Measurements from ENCODE around the gene IRF3.

Gene IRF3

DNA sequence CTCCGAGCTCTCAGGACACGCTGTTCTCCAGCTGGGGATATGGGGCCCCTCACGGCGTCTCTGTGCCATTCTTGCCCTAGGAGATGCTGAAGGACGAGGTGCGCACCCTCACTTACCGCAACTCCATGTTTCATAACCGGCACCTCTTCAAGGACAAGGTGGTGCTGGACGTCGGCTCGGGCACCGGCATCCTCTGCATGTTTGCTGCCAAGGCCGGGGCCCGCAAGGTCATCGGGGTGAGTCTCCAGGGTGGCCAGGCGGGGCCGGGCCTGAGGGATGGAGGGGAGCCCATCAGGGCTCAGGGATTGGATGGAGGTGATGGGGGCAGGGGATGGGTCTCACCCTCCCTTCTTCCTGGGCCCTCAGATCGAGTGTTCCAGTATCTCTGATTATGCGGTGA is 16.2 kb upstream of the IRF3 start:
- TF ChIP-seq, protein P1, sequence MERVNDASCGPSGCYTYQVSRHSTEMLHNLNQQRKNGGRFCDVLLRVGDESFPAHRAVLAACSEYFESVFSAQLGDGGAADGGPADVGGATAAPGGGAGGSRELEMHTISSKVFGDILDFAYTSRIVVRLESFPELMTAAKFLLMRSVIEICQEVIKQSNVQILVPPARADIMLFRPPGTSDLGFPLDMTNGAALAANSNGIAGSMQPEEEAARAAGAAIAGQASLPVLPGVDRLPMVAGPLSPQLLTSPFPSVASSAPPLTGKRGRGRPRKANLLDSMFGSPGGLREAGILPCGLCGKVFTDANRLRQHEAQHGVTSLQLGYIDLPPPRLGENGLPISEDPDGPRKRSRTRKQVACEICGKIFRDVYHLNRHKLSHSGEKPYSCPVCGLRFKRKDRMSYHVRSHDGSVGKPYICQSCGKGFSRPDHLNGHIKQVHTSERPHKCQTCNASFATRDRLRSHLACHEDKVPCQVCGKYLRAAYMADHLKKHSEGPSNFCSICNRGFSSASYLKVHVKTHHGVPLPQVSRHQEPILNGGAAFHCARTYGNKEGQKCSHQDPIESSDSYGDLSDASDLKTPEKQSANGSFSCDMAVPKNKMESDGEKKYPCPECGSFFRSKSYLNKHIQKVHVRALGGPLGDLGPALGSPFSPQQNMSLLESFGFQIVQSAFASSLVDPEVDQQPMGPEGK (CRISPR knock-in tag; IDR thresholded peaks at IDR 0.05; ENCODE audit: borderline replicate concordance) = no peak
- TF ChIP-seq, protein P2, sequence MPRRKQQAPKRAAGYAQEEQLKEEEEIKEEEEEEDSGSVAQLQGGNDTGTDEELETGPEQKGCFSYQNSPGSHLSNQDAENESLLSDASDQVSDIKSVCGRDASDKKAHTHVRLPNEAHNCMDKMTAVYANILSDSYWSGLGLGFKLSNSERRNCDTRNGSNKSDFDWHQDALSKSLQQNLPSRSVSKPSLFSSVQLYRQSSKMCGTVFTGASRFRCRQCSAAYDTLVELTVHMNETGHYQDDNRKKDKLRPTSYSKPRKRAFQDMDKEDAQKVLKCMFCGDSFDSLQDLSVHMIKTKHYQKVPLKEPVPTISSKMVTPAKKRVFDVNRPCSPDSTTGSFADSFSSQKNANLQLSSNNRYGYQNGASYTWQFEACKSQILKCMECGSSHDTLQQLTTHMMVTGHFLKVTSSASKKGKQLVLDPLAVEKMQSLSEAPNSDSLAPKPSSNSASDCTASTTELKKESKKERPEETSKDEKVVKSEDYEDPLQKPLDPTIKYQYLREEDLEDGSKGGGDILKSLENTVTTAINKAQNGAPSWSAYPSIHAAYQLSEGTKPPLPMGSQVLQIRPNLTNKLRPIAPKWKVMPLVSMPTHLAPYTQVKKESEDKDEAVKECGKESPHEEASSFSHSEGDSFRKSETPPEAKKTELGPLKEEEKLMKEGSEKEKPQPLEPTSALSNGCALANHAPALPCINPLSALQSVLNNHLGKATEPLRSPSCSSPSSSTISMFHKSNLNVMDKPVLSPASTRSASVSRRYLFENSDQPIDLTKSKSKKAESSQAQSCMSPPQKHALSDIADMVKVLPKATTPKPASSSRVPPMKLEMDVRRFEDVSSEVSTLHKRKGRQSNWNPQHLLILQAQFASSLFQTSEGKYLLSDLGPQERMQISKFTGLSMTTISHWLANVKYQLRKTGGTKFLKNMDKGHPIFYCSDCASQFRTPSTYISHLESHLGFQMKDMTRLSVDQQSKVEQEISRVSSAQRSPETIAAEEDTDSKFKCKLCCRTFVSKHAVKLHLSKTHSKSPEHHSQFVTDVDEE (CRISPR knock-in tag; IDR thresholded peaks at IDR 0.05) = no peak
- TF ChIP-seq ZFP3 (CRISPR knock-in tag; IDR thresholded peaks at IDR 0.05) (no peak), ZNF8 (CRISPR knock-in tag; IDR thresholded peaks at IDR 0.05) (no peak), BACH2 (CRISPR knock-in tag; IDR thresholded peaks at IDR 0.05; ENCODE audit: borderline replicate concordance) (no peak), CSDC2 (CRISPR knock-in tag; IDR thresholded peaks at IDR 0.05) (no peak), RARB (CRISPR knock-in tag; IDR thresholded peaks at IDR 0.05) (no peak), ISL1 (CRISPR knock-in tag; IDR thresholded peaks at IDR 0.05) (no peak), GLIS3 (CRISPR knock-in tag; IDR thresholded peaks at IDR 0.05) (no peak), PPARA (CRISPR knock-in tag; IDR thresholded peaks at IDR 0.05; ENCODE audit: borderline replicate concordance) (no peak), ZNF70 (CRISPR knock-in tag; IDR thresholded peaks at IDR 0.05) (no peak), TCF4 (CRISPR knock-in tag; IDR thresholded peaks at IDR 0.05; ENCODE audit: borderline replicate concordance) (no peak), SNAI2 (CRISPR knock-in tag; IDR thresholded peaks at IDR 0.05) (no peak)
- TF ChIP-seq, protein P3, sequence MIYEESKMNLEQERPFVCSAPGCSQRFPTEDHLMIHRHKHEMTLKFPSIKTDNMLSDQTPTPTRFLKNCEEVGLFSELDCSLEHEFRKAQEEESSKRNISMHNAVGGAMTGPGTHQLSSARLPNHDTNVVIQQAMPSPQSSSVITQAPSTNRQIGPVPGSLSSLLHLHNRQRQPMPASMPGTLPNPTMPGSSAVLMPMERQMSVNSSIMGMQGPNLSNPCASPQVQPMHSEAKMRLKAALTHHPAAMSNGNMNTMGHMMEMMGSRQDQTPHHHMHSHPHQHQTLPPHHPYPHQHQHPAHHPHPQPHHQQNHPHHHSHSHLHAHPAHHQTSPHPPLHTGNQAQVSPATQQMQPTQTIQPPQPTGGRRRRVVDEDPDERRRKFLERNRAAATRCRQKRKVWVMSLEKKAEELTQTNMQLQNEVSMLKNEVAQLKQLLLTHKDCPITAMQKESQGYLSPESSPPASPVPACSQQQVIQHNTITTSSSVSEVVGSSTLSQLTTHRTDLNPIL (CRISPR knock-in tag; IDR thresholded peaks at IDR 0.05; ENCODE audit: low read depth) = no peak
- TF ChIP-seq, protein P4, sequence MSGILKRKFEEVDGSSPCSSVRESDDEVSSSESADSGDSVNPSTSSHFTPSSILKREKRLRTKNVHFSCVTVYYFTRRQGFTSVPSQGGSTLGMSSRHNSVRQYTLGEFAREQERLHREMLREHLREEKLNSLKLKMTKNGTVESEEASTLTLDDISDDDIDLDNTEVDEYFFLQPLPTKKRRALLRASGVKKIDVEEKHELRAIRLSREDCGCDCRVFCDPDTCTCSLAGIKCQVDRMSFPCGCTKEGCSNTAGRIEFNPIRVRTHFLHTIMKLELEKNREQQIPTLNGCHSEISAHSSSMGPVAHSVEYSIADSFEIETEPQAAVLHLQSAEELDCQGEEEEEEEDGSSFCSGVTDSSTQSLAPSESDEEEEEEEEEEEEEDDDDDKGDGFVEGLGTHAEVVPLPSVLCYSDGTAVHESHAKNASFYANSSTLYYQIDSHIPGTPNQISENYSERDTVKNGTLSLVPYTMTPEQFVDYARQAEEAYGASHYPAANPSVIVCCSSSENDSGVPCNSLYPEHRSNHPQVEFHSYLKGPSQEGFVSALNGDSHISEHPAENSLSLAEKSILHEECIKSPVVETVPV (CRISPR knock-in tag; IDR thresholded peaks at IDR 0.05) = no peak
- TF ChIP-seq, protein P5, sequence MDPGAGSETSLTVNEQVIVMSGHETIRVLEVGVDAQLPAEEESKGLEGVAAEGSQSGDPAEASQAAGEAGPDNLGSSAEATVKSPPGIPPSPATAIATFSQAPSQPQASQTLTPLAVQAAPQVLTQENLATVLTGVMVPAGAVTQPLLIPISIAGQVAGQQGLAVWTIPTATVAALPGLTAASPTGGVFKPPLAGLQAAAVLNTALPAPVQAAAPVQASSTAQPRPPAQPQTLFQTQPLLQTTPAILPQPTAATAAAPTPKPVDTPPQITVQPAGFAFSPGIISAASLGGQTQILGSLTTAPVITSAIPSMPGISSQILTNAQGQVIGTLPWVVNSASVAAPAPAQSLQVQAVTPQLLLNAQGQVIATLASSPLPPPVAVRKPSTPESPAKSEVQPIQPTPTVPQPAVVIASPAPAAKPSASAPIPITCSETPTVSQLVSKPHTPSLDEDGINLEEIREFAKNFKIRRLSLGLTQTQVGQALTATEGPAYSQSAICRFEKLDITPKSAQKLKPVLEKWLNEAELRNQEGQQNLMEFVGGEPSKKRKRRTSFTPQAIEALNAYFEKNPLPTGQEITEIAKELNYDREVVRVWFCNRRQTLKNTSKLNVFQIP (CRISPR knock-in tag; IDR thresholded peaks at IDR 0.05; ENCODE audit: borderline replicate concordance, low read depth) = no peak
- ATAC-seq = no peak

DNA sequence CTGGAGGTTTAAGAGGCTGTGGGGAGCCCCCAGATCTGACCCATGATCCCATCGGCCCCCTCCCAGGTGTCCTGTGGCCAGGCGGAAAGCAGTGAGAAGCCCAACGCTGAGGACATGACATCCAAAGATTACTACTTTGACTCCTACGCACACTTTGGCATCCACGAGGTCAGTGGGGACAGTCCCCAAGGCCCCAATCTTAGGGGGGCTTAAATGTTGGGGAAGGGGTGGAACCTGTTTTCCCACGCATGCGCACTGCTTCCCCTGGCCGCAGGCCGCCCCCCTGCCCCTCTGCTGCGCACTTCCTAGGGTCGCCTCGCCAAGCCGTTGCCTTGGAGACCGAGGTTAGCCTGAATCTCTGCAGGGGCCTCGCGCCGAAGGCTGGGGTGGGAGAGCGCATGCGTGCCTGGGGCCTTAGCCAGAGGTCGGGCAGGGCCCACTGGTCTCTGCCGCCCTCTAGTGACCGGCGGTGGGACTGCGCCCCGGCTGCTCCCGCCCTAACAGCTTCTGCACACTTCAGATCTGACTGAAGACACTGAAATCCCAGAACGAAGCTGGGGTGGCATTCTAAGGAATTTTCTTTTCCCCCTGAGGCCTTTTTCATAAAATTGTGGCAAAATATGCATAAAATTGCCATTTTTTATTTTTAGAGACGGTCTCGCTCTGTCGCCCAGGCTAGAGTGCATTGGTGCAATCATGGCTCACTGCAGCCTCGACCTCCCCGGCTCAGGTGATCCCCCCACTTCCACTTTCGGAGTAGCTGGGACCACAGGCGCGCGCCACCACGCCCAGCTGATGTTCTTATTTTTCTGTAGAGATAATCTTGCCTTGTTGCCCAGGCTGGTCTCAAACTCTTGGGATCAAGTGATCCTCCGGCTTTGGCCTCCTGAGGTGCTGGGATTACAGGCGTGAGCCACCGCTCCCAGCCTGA is 15.0 kb upstream of the IRF3 start:
- ATAC-seq = peak; percentile 6
- TF ChIP-seq ARNTL (CRISPR knock-in tag; IDR thresholded peaks at IDR 0.05; ENCODE audit: borderline replicate concordance, low read depth) (no peak), BACH2 (CRISPR knock-in tag; IDR thresholded peaks at IDR 0.05; ENCODE audit: borderline replicate concordance) (no peak), ZFP30 (CRISPR knock-in tag; IDR thresholded peaks at IDR 0.05) (no peak), TCF4 (CRISPR knock-in tag; IDR thresholded peaks at IDR 0.05; ENCODE audit: borderline replicate concordance) (no peak), ZNF565 (CRISPR knock-in tag; conservative IDR thresholded peaks at IDR 0.05; ENCODE audit: low read depth) (no peak), ISL1 (CRISPR knock-in tag; IDR thresholded peaks at IDR 0.05) (no peak), TOX (CRISPR knock-in tag; IDR thresholded peaks at IDR 0.05; ENCODE audit: borderline replicate concordance) (no peak), ZNF70 (CRISPR knock-in tag; IDR thresholded peaks at IDR 0.05) (no peak), ZNF8 (CRISPR knock-in tag; IDR thresholded peaks at IDR 0.05) (no peak), GLIS3 (CRISPR knock-in tag; IDR thresholded peaks at IDR 0.05) (no peak), RARB (CRISPR knock-in tag; IDR thresholded peaks at IDR 0.05) (no peak), ESRRG (CRISPR knock-in tag; IDR thresholded peaks at IDR 0.05) (no peak)
- TF ChIP-seq, protein P4 (CRISPR knock-in tag; IDR thresholded peaks at IDR 0.05) = no peak
- TF ChIP-seq, protein P5 (CRISPR knock-in tag; IDR thresholded peaks at IDR 0.05; ENCODE audit: borderline replicate concordance, low read depth) = no peak

Measured in SK-N-SH treated with all-trans-retinoic acid at 6 μM for 48 hours (cell line).